ENCODE results near the gene GLMP. TPM values are rescaled to one million over a fixed set of nuclear protein-coding genes. Genes with fewer than 3 reads are reported as not detected.

Gene GLMP
- total RNA-seq, 1 donor from 2014 or later: 67.6 TPM

- Mint-ChIP-seq H3K4me3 (peak overlapping the region; percentile 91), H3K9me3 (no peaks in the 10 kb centered on the region), H3K36me3 (peaks cover 12% of the 10 kb centered on the region), H3K27me3 (no peaks in the 10 kb centered on the region), H3K4me1 (ENCODE audit: unreplicated experiment) (peaks cover 24% of the 10 kb centered on the region), H3K27ac (peak overlapping the region; percentile 92)
- no peak for DNase-seq (ENCODE audit: extremely low spot score, unreplicated experiment)
- TF ChIP-seq CTCF (conservative IDR thresholded peaks at IDR 0.05): no peak
Measured at GRCh38 chr1:156293098-156293434, 2.4 kb downstream of the GLMP start.

DNA sequence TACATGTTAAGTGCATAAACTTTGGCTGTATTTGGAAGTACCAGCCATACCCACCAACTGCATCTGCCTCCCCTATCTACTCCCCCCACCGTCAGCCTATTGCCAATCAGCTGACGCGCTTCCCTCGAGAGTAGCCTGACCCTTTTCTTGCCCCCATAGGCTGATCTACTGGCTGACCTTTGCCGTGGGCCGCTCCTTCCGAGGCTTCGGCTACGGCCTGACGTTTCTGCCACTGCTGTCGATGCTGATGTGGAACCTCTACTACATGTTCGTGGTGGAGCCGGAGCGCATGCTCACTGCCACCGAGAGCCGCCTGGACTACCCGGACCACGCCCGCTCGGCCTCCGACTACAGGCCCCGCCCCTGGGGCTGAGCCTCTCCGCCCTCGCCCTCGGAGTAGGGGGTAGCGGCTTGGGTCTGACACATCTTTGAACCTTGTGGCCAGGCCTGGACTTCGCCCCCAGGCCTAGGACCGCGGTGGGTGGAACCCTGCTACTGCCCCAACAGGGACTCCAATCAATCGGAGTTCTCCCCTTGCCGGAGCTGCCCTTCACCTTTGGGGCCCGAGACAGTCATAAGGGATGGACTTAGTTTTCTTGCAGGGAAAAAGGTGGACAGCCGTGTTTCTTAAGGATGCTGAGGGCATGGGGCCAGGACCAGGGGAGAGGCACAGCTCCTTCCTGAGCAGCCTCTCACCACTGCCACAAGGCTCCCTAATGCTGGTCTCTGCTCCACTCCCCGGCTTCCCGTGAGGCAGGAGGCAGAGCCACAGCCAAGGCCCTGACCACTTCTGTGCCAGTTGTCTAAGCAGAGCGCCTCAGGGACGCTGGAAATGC, 4.0 kb downstream of the GLMP start:
- peak; percentile 87 for DNase-seq (ENCODE audit: extremely low spot score, unreplicated experiment)
- peak overlapping the region; percentile 92 for H3K27ac Mint-ChIP-seq
- peak overlapping the region; percentile 91 for H3K4me3 Mint-ChIP-seq
- peaks cover 24% of the 10 kb centered on the region for H3K4me1 Mint-ChIP-seq (ENCODE audit: unreplicated experiment)
- peaks cover 12% of the 10 kb centered on the region for H3K36me3 Mint-ChIP-seq
- TF ChIP-seq CTCF (conservative IDR thresholded peaks at IDR 0.05): no peak
- H3K27me3 Mint-ChIP-seq: no peaks in the 10 kb centered on the region
- no peaks in the 10 kb centered on the region for H3K9me3 Mint-ChIP-seq

DNA sequence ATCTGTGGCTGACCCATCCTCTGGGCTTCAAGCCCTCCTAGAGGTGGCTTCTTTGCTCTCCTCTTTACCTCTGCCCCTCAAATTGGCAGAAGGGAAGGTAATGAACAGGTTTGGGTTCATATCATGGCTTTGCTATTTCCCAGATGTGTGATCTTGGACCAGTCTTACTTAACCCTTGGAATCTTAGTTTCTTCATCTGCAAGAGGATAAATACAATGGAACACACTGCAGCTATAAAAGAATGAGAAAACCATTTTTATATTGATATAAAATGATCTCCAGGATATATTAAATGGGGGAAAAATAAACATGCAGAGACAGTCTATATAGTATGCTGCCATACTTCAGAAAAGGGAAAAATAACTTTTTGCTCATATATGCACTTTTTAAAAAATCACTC, 5.6 kb downstream of the GLMP start:
- no peaks in the 10 kb centered on the region for H3K9me3 Mint-ChIP-seq
- H3K4me3 Mint-ChIP-seq: no peak overlapping the region
- no peak for DNase-seq (ENCODE audit: extremely low spot score, unreplicated experiment)
- no peaks in the 10 kb centered on the region for H3K27me3 Mint-ChIP-seq
- no peak for TF ChIP-seq CTCF (conservative IDR thresholded peaks at IDR 0.05)
- peaks cover 15% of the 10 kb centered on the region for H3K4me1 Mint-ChIP-seq (ENCODE audit: unreplicated experiment)
- no peak overlapping the region for H3K27ac Mint-ChIP-seq
- H3K36me3 Mint-ChIP-seq: peaks cover 12% of the 10 kb centered on the region

DNA sequence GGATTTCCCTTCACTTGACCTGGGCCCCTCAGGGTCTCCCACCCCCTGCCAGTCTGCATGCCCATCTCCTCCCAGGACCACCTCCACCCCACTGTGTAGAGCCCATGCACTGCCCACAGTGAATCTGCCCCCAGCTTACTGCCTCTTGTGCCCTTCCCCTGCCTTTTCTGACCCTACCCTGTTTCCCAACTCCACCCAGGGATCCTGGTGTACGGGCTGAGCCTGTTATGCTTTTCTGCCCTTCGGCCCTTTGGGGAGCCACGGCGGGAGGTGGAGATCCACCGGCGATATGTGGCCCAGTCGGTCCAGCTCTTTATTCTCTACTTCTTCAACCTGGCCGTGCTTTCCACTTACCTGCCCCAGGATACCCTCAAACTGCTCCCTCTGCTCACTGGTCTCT, 9.4 kb downstream of the GLMP start:
- no peaks in the 10 kb centered on the region for H3K27me3 Mint-ChIP-seq
- H3K36me3 Mint-ChIP-seq: peaks cover 12% of the 10 kb centered on the region
- TF ChIP-seq CTCF (conservative IDR thresholded peaks at IDR 0.05): no peak
- H3K4me3 Mint-ChIP-seq: peak overlapping the region; percentile 45
- peaks cover 24% of the 10 kb centered on the region for H3K4me1 Mint-ChIP-seq (ENCODE audit: unreplicated experiment)
- no peak for DNase-seq (ENCODE audit: extremely low spot score, unreplicated experiment)
- peak overlapping the region; percentile 36 for H3K27ac Mint-ChIP-seq
- H3K9me3 Mint-ChIP-seq: no peaks in the 10 kb centered on the region

DNA sequence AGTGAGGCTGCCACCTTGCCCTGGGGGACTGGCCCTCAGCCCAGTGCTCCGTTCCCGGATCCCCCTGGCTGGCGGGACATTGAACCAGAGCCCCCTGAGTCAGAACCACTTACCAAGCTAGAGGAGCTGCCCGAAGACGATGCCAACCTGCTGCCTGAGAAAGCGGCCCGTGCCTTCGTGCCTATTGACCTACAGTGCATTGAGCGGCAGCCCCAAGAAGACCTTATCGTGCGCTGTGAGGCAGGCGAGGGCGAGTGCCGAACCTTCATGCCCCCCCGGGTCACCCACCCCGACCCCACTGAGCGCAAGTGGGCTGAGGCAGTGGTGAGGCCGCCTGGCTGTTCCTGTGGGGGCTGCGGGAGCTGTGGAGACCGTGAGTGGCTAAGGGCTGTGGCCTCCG, 10.0 kb downstream of the GLMP start:
- no peak for TF ChIP-seq CTCF (conservative IDR thresholded peaks at IDR 0.05)

More for the DNA sequence above, 10.0 kb downstream of the GLMP start:
- H3K9me3 Mint-ChIP-seq: no peaks in the 10 kb centered on the region
- peaks cover 30% of the 10 kb centered on the region for H3K4me1 Mint-ChIP-seq (ENCODE audit: unreplicated experiment)
- peaks cover 11% of the 10 kb centered on the region for H3K36me3 Mint-ChIP-seq
- DNase-seq (ENCODE audit: extremely low spot score, unreplicated experiment): no peak
- no peak overlapping the region for H3K27ac Mint-ChIP-seq
- no peak overlapping the region for H3K4me3 Mint-ChIP-seq
- H3K27me3 Mint-ChIP-seq: no peaks in the 10 kb centered on the region
